NCI-H2227 treated with DMSO at 0.1 percent for 48 hours (cell line): ENCODE data around the gene ADARB2.
"Not testable (repeated sequence)": the region's sequence is repeated elsewhere in the genome, so short reads cannot be mapped to it uniquely, and the experiment has no call there.

Source experiments
- DNase-seq: peaks from one replicate; lab custom pipeline; 2025; lab: John Stamatoyannopoulos, UW

ADARB2 gene

DNA sequence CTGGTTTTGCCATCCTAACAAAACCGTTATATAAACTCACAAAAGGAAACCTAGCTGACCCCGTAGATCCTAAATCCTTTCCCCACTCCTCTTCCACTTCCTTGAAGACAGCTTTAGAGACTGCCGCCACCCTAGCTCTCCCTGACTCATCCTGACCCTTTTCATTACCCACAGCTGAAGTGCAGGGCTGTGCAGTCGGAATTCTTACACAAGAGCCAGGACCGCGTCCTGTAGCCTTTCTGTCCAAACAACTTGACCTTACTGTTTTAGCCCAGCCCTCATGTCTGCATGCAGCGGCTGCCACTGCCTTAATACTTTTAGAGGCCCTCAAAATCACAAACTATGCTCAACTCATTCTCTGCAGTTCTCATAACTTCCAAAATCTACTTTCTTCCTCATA, 385.0 kb downstream of the ADARB2 start:
- not testable (repeated sequence) for DNase-seq

DNA sequence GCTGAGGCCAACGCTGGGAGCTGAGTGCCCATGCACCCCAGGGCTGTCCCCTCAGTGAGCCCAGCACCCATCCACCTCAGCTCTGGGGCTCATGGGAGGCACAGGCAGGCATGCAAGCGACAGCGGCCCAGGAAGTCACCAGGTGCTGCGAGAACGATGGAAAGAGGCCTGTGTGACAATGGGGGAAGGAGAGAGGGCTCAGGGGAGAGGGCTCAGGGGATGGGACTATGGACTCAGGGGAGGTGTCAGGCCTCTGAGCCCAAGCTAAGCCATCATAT, 388.6 kb downstream of the ADARB2 start:
- DNase-seq: no peak

DNA sequence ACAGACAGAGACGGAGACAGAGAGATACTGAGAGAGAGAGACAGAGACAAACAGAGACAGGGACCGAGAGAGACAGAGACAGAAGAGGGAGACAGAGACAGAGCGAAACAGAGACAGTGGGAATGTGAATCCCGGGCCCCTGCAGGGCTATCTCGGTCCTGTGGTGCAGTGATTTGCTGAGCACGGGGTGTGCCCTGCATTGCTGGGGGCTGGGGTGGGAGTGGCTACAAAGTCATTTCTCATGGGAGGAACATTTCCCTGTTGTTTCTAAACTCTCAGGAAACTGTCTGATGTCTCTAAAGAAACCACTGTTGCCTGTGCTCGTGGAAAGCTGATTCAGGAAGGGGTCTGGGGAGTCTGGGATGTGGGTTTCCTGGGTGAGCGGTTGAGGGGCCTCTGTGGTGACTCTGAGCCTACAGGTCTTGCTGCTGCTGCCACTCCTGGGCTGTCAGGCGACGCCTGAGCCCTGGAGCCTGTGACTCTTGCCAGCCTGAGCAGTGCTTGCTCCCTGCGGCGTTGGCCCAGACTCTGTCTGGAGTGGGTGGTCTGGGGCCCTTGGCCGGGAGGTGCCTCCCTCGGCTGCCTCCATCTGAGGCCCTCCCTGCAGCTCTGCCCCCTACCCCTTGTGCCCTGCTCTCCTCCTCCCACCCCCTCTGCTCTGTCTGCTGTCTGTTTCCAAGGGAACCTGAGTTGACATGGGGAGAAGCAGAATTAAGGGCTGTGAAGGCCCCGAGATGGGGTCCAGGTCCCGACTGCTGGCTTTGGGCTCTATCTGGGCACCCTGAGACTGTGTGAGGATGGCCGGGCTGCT, 389.2 kb downstream of the ADARB2 start:
- no peak for DNase-seq

DNA sequence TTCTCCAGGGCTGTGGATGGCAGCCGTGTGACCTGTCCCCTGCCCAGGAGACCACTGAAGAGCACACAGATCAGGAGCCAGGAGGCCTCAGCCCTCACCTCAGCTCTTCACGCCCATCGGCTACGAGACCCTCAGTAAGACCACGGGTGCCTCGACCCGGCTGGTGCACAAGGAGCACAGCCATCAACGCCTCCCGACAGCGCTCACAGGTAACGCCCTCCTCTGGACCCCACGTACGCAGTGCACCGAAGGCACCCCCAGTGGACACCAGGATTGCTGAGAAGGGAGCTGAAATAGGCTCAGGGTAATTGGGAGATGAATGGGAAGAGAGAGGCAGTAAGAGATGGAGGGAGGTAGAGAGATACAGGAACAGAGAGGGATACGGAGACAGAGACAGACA, 389.8 kb downstream of the ADARB2 start:
- DNase-seq: no peak

DNA sequence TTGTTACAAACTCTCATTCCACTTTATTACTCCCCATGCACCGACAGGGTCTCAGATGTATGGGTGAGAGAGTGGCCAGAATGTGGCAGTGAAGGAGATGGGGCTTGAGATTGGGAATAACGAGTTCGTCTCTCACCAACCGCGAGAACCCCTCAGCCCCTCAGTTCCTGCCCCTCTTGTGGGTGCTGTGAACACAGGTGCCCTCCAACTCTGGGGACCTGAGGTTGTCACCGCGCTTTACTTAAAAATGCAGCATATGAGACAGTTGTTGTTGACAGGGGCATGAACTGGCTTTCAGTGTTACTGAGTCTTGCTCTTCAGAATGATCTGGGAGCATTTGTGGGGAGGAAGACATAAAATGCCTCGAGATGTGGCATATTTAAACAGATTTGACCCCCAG, 391.1 kb downstream of the ADARB2 start:
- DNase-seq: no peak

DNA sequence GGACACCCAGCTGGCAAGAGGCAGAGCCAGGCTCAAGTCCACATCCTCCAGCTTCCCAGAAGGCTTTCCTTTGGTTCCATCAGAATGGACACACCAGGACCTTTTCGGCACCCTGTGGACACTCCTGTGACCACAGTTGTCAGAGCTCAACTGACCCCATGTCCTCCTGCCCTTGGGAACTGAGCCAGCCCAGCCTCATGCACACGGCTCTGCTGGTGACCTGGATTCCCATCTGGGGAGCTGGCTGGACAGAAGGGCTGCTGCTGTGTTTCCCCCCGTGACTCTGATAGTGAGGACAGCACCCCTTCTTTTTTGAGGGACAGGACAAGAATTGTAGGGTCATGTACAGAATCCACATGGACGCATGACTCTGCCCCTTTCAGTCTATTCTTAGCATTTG, 392.0 kb downstream of the ADARB2 start:
- DNase-seq: no peak

GRCh38 chr10:1344846-1345245, 392.5 kb downstream of the ADARB2 start:
- DNase-seq: no peak

DNA sequence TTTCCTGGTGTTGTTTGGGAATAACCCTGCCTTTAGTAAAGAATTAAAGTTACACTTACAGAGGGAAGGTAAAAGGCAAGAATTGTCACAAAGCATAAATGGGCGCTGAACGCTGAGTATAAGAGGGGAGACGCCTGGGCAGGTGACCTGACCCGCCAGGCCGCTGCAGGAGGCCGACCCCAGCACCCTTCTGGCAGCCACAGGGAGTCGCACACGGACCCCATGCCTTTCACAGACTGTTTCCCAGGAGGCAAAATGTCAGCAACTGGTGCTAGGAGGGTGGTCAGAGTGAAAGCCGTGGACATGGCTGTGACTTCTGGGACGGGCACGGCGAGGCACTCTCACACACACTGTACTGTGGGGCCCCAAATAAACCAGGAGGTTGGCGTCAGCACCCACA, 392.9 kb downstream of the ADARB2 start:
- no peak for DNase-seq

GRCh38 chr10:1343176-1343575, 394.1 kb downstream of the ADARB2 start:
- no peak for DNase-seq

DNA sequence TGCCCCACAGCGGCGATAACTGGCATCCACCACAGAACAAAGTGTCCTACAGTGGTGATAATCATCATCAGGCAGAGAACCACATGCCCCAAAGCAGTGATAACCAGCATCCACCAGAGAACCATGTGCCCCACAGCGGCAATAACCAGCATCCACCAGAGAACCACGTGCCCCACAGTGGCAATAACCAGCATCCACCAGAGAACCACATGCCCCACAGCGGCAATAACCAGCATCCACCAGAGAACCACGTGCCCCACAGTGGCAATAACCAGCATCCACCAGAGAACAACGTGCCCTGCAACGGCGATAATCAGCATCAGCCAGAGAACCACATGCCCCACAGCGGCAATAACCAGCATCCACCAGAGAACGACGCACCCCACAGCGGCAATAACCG, 396.3 kb downstream of the ADARB2 start:
- not testable (repeated sequence) for DNase-seq

- no peak for DNase-seq
These were observed 397.9 kb downstream of the ADARB2 start for GRCh38 chr10:1339396-1339795.

DNA sequence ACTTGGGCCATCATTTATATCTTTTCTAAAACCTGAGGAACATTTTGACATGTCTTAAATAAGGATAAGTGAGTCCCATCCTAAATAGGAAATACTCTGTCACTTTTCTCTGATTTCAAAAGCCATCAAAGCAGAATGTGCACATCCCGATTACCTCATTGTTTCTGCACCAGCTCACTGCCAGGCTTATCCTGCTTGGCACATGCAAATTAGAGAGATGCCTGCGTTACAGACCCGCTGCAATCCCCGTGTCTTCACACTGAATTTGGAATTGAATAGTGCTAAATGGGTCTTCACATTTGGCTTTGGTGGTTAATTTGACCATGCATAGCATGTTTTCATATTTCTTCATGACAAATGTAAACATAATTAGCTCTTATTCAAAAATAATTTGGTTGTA, 401.7 kb downstream of the ADARB2 start:
- no peak for DNase-seq

DNA sequence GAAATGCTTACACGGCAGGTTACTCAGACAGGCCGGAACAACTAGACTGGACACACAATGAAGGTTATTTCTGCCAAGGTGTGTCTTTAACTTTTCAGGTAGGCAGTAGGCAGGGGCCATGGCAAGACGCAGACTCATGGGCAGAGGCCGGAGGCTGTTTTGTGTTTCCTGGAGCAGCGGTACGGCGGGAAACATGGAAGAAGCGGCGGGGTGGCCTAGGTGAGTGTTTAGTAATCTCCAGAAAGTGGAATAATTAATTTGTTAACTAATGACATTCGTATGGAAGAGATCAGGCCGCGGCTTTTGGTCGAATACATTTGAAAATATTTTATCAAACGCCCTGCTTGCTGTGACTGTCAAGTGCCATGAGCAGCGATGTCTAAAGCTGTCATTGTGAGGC, 403.3 kb downstream of the ADARB2 start:
- DNase-seq: no peak

GRCh38 chr10:1331560-1331959, 405.8 kb downstream of the ADARB2 start:
- DNase-seq: no peak

DNA sequence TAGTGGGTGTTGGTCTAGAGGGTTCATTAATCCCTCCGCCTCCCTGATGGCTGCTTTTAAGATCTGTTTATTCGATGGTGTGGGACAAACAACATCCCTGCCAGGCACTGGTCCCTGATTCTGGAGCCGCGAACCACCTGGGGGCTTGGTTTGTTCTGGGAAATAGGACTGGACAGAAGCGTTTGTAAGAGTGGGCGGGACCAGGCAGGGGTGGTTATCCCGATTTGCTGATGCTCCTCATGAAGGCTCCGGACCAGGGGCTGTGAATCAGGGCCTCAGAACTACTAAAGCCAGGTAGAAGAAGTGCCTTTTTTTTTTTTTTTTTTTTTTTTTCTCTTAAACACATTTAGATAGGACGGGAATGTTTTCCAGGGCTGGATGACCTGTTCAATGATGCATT, 407.7 kb downstream of the ADARB2 start:
- DNase-seq: no peak

DNA sequence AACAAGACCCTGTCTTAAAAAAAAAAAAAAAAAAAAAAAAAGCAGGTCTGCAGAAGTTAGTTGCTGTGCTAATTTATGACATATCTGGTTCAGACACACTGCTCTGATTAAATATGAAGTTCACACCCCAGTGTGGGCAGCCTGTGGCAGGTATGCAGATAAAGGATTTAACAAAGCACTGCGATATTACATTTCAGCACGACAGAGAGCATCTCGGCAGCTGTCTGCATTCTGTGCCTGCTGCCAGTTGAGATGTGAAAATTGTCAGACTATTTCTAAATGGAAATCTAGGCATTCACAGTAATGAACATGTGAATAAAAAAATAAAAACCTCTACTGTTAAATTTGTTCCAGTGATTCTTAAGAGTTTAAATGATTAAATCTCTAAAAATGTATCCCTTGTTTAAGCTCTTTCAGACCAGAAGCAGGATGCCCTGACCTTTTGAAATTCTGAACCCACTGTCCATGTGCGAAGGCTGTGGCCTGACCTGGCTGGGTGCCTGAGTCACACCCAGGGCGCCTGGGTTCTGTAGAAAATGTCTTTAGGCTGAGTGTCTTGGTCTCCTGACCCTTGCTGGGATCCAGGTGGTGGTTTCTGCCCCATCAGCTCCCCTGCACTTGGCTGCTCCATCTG, 408.2 kb downstream of the ADARB2 start:
- DNase-seq: no peak

DNA sequence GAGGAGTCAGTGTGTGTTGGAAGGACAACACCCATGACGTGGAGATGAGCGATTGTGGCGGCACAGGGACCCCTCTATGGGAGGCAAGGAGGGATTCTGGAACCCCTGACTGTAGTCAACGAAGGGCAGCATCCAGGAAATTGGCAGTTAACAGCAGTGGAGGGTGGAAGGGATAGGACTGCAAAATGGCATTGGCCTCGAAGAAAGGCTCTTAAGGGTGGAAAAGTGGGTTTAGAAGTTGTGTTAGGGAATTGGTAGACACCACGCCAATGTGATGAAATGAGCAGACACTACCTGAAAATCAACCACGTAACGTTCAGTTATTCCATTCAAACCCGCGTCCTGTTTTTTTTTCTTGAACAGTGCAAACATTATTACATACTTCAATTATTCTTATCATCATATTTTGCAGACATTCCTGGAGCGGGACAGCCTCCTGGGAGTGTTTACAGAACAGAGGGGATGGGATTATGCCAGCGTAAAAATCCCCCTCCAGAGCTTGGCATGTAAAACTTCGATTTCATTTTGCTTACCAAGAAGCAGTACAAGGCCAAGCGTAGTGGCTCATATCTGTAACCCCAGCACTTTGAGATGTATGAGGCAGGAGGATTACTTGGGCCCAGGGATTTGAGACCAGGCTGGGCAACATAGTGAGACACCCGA, 409.0 kb downstream of the ADARB2 start:
- no peak for DNase-seq

DNA sequence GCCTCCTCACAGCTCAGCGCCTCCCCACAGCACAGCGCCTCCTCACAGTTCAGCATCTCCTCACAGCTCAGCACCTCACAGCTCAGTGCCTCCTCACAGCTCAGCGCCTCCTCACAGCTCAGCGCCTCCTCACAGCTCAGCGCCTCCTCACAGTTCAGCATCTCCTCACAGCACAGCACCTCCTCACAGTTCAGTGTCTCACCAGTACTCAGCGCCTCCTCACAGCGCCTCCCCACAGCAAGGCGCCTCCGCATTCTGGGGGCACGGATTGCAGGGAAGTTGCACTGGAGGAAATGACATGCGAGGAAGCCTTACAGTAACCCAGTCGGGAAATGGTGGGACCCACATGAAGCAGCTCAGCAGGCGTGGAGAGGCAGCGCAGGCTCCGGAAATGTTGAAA, 409.6 kb downstream of the ADARB2 start:
- DNase-seq: no peak

DNA sequence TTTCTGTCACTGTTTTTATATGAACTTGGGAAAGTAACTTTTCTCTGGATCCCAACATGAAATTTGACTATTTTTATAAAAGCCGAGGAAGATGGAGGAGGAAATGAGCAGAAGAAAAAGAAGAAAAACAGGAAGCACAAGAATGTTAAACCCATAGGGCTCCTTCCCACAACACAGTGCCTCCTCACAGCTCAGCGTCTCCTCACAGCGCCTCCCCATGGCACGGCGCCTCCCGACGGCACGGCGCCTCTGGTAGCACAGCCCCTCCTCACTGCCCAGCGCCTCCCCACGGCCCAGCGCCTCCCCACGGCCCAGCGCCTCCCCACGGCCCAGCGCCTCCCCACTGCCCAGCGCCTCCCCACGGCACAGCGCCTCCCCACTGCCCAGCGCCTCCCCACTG, 410.8 kb downstream of the ADARB2 start:
- DNase-seq: not testable (repeated sequence)

DNA sequence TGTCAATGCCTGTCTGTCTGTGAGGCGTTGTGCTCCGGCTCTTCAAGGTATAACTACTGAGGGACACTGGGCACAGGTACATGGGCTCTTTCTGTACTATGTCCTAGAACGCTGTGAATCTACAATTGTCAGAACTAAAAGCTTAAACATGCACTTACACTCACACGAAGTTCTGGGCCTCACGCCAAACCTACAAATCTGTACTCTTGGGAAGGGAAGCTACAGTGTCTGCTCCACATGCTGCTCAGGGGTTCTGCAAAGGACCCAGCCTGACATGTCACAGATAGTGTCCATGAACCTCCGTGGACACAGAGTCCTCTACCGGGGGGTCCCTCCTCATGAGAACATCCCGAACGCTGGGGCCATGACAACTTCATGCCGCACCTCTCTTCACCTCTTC, 412.4 kb downstream of the ADARB2 start:
- no peak for DNase-seq

- DNase-seq: no peak
These were observed 413.4 kb downstream of the ADARB2 start for GRCh38 chr10:1323951-1324350.

GRCh38 chr10:1320739-1321320, 416.5 kb downstream of the ADARB2 start:
- no peak for DNase-seq

GRCh38 chr10:1316809-1317143, 420.5 kb downstream of the ADARB2 start:
- no peak for DNase-seq
